Measurements from ENCODE around the gene BFSP1.

Gene BFSP1

DNA sequence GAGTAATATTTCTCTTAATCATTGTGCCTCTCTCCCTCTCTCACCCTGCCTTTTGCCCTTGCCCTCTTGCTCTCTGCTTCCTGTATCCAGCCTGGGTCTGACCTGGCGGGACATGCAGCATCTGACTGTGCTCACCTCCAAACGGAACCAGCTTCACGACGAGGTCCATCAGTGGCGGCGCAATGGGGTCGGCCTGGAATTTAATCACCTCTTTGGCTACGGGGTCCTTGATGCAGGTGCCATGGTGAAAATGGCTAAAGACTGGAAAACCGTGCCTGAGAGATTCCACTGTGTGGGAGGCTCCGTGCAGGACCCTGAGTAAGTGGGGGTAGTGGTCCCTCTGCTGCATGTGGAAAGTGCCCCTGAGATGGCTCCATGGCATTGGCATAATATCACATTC lies 65.9 kb downstream of the BFSP1 start:
- DNase-seq (ENCODE audit: low spot score) = no peak

DNA sequence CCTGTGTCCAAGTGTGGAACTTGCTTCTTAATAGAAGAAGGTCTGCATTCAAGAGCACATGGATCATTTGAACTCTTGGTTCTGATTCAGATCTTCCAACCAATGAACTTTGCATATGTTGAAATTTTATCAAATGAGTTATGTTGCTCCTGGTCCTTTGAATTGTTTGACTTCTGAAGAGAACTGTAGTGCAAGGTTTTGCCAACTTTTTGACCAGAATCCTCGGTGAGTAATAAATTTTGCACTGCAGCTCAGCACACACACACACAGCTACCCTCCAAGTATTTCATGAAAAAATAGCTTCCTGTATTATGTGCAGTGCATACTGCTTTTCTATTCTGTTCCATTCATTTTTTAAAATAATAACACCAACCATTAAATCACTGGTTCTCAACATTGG lies 67.5 kb downstream of the BFSP1 start:
- no peak for DNase-seq (ENCODE audit: low spot score)

DNA sequence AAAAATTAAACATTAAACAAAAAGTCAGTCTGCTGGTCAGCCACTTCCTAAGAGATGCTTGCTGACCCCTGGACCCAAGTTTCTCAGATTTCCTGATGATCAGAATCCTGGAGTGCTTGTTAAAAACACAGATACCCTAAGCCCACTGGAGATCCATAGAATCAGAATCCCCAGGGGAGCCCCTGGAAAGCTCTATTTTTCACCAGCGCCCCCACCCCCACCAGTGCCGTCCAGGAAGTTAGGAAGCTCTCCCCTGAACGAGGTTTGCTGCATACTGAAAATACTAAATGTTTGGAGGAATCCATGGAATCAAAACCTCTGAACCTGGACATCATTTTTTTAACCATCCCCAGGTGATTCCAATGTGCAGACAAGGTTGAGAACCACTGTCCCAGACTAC lies 69.2 kb downstream of the BFSP1 start:
- DNase-seq (ENCODE audit: low spot score) = no peak

DNA sequence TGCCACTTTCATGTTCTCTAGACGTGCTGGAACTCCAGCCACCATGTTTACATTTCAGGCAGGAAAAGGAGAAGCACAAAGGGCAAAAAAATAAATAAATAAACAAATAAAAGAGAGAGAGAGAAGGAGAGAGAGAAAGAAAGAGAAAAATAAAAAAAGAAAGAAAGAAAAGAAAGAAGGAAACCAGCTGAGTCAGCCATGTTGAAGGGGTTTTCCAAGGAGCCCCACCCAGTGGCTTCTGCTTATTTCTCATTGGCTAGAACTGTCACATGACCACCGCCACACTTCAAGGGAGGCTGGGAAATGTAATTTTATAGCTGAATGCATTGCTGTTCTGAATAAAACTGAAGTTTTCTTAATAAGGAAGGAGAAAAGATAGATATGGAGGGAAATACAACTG lies 71.1 kb downstream of the BFSP1 start:
- peak; percentile 51 for DNase-seq (ENCODE audit: low spot score)

DNA sequence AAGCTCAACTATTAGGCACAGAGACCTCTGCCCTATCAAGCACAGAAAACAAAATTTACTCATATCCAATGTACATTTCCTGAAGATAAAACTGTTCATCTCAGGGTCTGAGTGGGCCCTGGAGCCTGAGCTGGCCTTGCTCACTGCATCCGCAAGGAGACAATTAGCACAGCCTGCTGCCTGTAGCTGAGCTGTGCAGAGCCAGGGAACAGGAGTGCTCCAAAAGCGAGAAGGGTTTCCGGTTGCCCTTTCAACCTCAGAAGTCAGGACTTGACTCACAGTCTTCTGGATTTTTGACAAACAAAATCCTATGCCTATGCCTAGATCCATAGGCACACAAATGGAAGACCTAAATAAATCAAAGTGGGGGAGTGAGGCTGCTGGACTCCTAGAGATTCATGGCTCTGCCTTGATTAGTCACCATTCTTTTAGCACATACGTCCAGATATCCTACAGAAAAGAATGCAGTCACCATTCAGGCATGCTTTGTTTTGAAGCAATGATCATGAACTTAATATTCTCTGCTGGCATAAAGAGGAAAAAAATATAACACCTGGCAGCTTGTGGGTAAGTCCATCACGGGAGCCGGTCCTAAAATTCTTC lies 73.5 kb downstream of the BFSP1 start:
- no peak for DNase-seq (ENCODE audit: low spot score)

DNA sequence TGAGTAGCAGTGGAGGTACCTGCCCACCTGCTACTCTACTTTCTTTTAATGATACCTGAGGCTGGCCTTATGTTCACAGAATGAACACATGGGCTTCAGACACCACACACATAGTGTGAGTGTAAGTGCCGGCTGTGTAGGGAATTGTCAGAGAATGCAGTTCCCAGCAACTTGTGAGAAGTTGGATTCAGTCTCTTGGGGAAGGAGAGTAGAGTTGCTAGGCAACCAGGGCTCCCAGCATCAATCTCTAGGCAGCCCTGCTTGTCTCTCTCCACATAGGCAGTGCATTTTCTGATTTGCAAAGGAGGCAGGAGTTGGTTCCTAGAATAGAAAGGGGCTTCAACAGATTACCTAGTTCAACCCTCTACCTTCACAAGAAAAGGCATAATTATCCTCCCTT lies 74.1 kb downstream of the BFSP1 start:
- no peak for DNase-seq (ENCODE audit: low spot score)

DNA sequence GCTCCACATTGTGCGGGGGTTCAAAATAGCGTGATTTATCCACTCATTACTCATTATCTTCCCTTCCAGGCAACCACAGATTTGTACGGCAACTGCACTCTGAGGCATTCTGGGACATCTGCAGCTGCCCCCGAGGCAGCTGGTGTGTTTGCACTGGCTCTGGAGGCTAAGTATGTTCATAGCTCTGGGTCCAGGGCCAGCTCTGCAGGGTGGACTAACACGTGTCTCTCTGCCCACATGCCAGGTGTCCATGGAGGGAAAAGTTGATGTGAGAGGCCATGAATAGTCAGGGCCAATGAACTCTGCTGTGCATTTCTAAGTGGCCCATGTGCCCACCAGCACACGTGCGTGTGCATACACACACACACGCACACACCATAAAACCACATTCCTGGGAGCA lies 74.9 kb downstream of the BFSP1 start:
- DNase-seq (ENCODE audit: low spot score) = no peak

DNA sequence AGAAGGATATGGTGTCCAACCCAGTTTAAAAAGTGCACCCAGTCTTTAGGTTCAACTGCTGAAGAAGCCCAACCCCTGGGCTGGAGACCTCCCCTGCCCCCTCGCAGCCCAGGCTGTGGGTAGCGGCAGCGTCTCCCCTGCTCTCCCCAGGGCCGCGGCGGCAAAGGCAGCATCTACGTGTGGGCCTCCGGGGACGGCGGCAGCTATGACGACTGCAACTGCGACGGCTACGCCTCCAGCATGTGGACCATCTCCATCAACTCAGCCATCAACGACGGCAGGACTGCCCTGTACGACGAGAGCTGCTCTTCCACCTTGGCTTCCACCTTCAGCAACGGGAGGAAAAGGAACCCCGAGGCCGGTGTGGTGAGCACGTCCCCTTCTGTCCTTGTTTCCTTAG lies 77.6 kb downstream of the BFSP1 start:
- DNase-seq (ENCODE audit: low spot score) = no peak

DNA sequence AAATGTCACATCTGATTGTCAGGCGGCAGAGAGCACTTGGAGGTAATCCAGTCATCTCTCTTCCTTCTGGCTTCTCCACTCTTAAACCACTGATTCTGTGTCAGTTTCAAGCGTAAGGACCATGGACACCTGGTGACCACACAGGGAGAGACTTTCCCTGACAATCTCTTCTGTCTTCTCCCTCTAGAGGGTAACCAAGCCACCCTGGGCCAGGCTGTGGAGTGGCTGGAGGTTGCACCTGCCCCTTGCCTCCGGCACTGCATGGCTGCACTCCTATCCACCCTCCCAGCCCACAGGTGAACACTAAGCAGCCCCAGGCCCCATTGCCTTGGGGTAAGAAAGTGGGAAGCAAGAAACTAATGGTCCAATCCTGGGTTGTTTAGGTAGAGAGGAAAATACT lies 78.7 kb downstream of the BFSP1 start:
- no peak for DNase-seq (ENCODE audit: low spot score)

DNA sequence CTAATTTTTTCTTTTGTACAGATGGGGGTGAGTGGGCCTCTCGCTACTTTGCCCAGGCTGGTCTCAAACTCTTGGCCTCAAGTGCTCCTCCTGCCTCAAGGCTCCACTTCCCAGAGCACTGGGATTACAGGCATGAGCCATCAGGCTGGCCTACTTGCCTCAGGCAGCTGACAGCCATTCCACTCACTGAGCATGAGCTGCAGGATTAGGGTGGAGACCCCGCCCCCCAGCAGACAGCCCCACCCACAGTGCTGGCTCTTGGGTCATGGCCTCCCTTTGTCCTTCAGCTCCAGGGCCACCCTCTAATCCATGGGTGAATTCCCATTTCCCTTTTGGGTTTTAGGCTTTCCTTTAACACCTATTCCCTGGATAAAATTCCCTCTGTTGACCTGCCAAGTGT lies 82.1 kb downstream of the BFSP1 start:
- DNase-seq (ENCODE audit: low spot score) = no peak

DNA sequence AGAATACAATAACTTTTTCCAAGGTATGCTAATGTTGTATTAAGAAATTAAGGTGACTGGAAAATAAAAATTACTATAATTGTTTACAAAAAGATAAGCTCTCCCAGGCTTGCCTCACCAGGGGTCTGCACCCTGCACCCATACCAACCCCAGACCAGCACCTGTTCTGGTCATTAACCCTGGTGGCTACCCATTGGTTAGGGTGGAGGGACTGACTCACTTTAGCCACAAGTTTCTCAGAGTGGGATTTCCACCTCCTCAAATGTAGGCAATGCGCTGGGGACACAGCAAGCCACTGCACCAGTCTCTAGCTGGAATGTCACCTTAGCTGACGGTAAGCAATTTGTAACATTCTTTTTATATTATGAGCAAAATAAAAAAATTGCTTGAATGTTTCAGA lies 83.1 kb downstream of the BFSP1 start:
- DNase-seq (ENCODE audit: low spot score) = no peak

DNA sequence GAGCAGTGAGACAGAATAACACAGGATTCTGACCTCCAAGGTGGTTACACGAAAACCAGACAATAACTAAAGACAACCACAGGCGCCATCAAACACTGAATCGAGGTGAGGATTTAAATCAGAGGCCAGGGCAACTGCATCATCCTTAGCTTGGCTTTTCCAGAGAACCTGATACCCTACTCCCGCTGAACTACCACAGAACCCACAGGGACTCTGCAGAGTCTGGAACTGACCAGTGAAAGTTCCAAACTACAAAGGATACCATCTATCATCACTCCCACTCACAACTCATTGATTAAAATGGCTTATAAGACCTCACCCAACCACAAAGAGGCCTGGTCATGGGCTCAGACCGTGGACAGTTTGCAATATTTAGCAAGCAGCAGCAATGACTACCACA lies 85.0 kb downstream of the BFSP1 start:
- no peak for DNase-seq (ENCODE audit: low spot score)

DNA sequence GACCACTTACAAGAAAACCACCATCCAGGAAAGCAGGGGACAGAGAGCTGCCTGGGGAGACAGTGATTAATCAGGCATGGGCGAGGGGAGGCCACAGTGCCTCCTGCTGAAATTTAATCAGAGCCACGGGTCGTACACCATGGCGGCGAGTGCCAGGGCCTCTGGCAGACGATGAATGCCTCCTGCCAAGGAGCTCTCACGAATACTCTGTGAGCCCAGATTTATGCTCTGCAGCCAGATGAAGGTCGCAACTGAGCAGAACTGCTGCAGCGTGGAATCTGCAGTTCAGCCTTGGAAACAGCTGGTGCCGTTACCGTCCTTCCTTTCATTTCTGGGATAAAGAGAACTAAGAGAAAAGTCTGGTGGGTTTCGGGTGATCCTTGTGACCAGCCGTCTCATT lies 85.6 kb downstream of the BFSP1 start:
- DNase-seq (ENCODE audit: low spot score) = no peak

DNA sequence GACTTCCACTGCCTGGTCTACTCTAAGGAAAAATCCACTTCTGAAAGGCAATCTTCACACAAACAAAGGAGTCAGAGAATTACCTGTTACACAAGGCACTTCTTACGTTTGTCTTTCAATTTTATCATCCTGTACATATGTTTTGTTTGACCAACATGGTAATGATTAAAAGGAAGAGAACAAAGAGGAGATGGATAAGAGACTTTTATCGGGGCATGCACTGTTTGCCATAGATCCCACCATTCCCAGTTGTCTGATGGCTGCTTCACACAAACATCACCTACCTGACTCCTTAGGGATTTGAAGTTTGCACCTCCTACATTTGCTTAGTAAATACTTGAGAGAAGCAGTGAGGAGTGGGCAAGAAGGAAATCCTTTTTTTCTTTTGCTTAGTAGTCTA lies 87.1 kb downstream of the BFSP1 start:
- no peak for DNase-seq (ENCODE audit: low spot score)

Measured in COLO829 (cell line).